Measurements from ENCODE around the gene PKIG. TPM values are rescaled to one million over a fixed set of nuclear protein-coding genes. Genes with fewer than 3 reads are reported as not detected.

Gene PKIG
- polyA plus RNA-seq, 1 of the 3 experiments (the other 2 are of a cell fraction) = 92.9 TPM

DNA sequence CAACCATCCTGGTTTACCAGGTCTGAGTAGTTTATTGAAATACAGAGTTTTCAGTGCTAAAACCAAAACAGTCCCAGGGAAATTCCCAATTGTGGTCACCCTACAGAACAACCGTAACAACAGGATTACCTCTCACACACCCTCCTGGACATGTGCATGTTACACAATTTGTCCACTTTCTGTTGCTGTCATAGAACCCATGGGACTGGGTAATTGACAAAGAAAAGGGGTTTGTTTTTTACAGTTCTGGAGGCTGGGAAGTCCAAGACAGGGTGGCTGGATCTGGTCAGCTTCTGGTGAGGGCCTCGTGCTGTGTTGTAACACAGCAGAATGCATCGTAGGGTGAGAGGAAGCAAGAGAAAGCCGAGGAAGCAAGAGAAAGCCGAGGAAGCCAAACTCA, 78.2 kb downstream of the PKIG start:
- Histone ChIP-seq H3K9me3 (no peaks in the 10 kb centered on the region), H3K79me2 (ENCODE audit: insufficient read depth) (no peaks in the 10 kb centered on the region), H3K9ac (no peak overlapping the region), H3K27ac (ENCODE audit: low read depth in 2 of 2, low read length in 1 of 2) (no peak overlapping the region), H3K4me3 (ENCODE audit: low read depth in 2 of 2, low read length in 1 of 2) (no peak overlapping the region), H3K9me2 (no peaks in the 10 kb centered on the region), H2AFZ (ENCODE audit: low read depth) (no peak overlapping the region), H3F3A (replicated peaks; ENCODE audit: insufficient read depth) (no peaks in the 10 kb centered on the region), H3K27me3 (ENCODE audit: insufficient read depth) (no peaks in the 10 kb centered on the region; the same call in 1 of the 2 replicates), H3K4me1 (ENCODE audit: control insufficient read depth in 1 of 2, insufficient read depth in 2 of 2, low read depth in 1 of 2, low read length in 1 of 2) (no peaks in the 10 kb centered on the region), H4K20me1 (ENCODE audit: insufficient read depth) (no peaks in the 10 kb centered on the region), H3K4me2 (no peak overlapping the region), H3K36me3 (replicated peaks in 1 of 2; ENCODE audit: control insufficient read depth in 1 of 2, insufficient read depth in 2 of 2, low read length in 1 of 2) (no peaks in the 10 kb centered on the region)
- no peak for DNase-seq
- TF ChIP-seq FOXJ3 (CRISPR knock-in tag; IDR thresholded peaks at IDR 0.05) (no peak), TAF1 (IDR thresholded peaks at IDR 0.05; ENCODE audit: borderline replicate concordance, low read depth, low read length) (no peak), GABPA (IDR thresholded peaks at IDR 0.05; ENCODE audit: low read depth) (no peak), SMC3 (IDR thresholded peaks at IDR 0.05; ENCODE audit: low read depth, low read length) (no peak), NRF1 (IDR thresholded peaks at IDR 0.05; ENCODE audit: low read depth, low read length) (no peak), SIN3A (IDR thresholded peaks at IDR 0.05; ENCODE audit: borderline replicate concordance, low read depth, low read length) (no peak), NFIC (IDR thresholded peaks at IDR 0.05; ENCODE audit: borderline replicate concordance) (no peak), MXI1 (IDR thresholded peaks at IDR 0.05; ENCODE audit: low read depth, low read length) (no peak), YY1 (IDR thresholded peaks at IDR 0.05; ENCODE audit: low read depth) (no peak)
- TF ChIP-seq, protein P1, sequence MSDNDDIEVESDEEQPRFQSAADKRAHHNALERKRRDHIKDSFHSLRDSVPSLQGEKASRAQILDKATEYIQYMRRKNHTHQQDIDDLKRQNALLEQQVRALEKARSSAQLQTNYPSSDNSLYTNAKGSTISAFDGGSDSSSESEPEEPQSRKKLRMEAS (IDR thresholded peaks at IDR 0.05; ENCODE audit: low read depth) = no peak
- TF ChIP-seq, protein P2, sequence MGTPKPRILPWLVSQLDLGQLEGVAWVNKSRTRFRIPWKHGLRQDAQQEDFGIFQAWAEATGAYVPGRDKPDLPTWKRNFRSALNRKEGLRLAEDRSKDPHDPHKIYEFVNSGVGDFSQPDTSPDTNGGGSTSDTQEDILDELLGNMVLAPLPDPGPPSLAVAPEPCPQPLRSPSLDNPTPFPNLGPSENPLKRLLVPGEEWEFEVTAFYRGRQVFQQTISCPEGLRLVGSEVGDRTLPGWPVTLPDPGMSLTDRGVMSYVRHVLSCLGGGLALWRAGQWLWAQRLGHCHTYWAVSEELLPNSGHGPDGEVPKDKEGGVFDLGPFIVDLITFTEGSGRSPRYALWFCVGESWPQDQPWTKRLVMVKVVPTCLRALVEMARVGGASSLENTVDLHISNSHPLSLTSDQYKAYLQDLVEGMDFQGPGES (IDR thresholded peaks at IDR 0.05; ENCODE audit: low read depth, low read length) = no peak
- TF ChIP-seq, protein P3, sequence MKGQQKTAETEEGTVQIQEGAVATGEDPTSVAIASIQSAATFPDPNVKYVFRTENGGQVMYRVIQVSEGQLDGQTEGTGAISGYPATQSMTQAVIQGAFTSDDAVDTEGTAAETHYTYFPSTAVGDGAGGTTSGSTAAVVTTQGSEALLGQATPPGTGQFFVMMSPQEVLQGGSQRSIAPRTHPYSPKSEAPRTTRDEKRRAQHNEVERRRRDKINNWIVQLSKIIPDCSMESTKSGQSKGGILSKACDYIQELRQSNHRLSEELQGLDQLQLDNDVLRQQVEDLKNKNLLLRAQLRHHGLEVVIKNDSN (IDR thresholded peaks at IDR 0.05; ENCODE audit: borderline replicate concordance, low read depth) = no peak
- TF ChIP-seq, protein P4, sequence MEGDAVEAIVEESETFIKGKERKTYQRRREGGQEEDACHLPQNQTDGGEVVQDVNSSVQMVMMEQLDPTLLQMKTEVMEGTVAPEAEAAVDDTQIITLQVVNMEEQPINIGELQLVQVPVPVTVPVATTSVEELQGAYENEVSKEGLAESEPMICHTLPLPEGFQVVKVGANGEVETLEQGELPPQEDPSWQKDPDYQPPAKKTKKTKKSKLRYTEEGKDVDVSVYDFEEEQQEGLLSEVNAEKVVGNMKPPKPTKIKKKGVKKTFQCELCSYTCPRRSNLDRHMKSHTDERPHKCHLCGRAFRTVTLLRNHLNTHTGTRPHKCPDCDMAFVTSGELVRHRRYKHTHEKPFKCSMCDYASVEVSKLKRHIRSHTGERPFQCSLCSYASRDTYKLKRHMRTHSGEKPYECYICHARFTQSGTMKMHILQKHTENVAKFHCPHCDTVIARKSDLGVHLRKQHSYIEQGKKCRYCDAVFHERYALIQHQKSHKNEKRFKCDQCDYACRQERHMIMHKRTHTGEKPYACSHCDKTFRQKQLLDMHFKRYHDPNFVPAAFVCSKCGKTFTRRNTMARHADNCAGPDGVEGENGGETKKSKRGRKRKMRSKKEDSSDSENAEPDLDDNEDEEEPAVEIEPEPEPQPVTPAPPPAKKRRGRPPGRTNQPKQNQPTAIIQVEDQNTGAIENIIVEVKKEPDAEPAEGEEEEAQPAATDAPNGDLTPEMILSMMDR (IDR thresholded peaks at IDR 0.05) = no peak
- TF ChIP-seq, protein P5, sequence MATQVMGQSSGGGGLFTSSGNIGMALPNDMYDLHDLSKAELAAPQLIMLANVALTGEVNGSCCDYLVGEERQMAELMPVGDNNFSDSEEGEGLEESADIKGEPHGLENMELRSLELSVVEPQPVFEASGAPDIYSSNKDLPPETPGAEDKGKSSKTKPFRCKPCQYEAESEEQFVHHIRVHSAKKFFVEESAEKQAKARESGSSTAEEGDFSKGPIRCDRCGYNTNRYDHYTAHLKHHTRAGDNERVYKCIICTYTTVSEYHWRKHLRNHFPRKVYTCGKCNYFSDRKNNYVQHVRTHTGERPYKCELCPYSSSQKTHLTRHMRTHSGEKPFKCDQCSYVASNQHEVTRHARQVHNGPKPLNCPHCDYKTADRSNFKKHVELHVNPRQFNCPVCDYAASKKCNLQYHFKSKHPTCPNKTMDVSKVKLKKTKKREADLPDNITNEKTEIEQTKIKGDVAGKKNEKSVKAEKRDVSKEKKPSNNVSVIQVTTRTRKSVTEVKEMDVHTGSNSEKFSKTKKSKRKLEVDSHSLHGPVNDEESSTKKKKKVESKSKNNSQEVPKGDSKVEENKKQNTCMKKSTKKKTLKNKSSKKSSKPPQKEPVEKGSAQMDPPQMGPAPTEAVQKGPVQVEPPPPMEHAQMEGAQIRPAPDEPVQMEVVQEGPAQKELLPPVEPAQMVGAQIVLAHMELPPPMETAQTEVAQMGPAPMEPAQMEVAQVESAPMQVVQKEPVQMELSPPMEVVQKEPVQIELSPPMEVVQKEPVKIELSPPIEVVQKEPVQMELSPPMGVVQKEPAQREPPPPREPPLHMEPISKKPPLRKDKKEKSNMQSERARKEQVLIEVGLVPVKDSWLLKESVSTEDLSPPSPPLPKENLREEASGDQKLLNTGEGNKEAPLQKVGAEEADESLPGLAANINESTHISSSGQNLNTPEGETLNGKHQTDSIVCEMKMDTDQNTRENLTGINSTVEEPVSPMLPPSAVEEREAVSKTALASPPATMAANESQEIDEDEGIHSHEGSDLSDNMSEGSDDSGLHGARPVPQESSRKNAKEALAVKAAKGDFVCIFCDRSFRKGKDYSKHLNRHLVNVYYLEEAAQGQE (IDR thresholded peaks at IDR 0.05; ENCODE audit: low read depth, low read length) = no peak
- TF ChIP-seq, protein P6, sequence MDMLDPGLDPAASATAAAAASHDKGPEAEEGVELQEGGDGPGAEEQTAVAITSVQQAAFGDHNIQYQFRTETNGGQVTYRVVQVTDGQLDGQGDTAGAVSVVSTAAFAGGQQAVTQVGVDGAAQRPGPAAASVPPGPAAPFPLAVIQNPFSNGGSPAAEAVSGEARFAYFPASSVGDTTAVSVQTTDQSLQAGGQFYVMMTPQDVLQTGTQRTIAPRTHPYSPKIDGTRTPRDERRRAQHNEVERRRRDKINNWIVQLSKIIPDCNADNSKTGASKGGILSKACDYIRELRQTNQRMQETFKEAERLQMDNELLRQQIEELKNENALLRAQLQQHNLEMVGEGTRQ (IDR thresholded peaks at IDR 0.05; ENCODE audit: borderline replicate concordance, low read depth, low read length) = no peak
- WGBS (ENCODE audit: low lambda C conversion rate) = 76% methylated on average over 5 of the region's 5 CpGs
- CTCF ChIA-PET = interaction anchor here (1.0 to 1.5 kb wide), 2 partner anchors 23 to 25 kb away, joined by 3 to 8 read pairs; no protein-coding TSS in a partner anchor
- POLR2A ChIA-PET = no interaction called here
